Retinal pigment epithelial cell (primary cell): ENCODE data around the gene BAHD1.
"Not testable (repeated sequence)": the region's sequence is repeated elsewhere in the genome, so short reads cannot be mapped to it uniquely, and the experiment has no call there.

Experiments
- DNase-seq: peaks from one replicate; pipeline ENCODE4 v3.0.0-alpha.2; 2010; ENCODE audit warnings: low read depth
- H3K4me3 ChIP-seq: 2 replicates; pipeline ENCODE4 v1.5.1; 2011; ENCODE audit warnings: mild to moderate bottlenecking, low read length, control low read depth, moderate library complexity
- TF ChIP-seq, protein P1 (sequence below): conservative IDR thresholded peaks from 2 replicates; pipeline ENCODE4 v1.5.1; 2011; ENCODE audit warnings: low read depth, low read length, control low read depth, inconsistent platforms

BAHD1 gene

DNA sequence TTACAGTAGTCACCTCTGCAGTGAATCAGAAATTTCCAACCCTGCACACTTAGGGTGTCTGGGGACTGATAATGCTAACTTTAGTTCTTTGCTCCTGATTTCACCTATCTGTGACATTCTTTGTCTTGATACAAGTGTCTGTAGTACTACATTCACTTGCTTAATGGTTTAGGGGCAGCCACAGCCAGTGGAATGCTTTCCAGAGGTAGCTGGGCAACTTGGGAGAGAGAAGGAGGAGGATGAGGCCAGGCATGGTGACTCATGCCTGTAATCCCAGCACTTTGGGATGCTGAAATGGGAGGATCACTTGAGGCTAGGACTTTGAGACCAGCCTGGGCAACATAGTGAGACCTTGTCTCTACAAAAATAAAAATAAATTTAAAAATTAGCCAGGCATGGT is 8.5 kb downstream of the BAHD1 start:
- no peak for DNase-seq

DNA sequence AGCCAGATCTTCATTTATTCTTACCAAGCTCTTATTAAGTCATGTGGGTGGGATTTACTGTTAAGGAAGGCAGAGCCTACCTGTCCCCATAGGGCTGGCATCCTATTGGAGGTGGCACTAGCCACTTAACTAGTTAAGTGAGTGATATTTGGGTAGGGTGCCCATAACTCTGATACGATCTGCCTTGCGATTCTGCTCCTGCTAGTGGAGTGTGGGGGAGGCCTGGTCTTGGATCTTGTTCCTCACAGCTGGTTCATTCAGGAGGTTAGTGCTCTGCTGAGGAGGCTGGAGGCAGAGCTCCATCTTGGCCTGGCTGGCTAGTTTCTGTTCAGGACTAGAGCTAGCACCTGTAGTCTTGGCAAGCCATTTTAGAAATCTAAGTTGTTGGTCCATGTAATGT is 9.3 kb downstream of the BAHD1 start:
- TF ChIP-seq, protein P1, sequence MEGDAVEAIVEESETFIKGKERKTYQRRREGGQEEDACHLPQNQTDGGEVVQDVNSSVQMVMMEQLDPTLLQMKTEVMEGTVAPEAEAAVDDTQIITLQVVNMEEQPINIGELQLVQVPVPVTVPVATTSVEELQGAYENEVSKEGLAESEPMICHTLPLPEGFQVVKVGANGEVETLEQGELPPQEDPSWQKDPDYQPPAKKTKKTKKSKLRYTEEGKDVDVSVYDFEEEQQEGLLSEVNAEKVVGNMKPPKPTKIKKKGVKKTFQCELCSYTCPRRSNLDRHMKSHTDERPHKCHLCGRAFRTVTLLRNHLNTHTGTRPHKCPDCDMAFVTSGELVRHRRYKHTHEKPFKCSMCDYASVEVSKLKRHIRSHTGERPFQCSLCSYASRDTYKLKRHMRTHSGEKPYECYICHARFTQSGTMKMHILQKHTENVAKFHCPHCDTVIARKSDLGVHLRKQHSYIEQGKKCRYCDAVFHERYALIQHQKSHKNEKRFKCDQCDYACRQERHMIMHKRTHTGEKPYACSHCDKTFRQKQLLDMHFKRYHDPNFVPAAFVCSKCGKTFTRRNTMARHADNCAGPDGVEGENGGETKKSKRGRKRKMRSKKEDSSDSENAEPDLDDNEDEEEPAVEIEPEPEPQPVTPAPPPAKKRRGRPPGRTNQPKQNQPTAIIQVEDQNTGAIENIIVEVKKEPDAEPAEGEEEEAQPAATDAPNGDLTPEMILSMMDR, result no peak
- H3K4me3 ChIP-seq, result no peak overlapping the region
- no peak for DNase-seq

More for the DNA sequence above, 8.5 kb downstream of the BAHD1 start:
- no peak overlapping the region for H3K4me3 ChIP-seq
- TF ChIP-seq, protein P1, result no peak

DNA sequence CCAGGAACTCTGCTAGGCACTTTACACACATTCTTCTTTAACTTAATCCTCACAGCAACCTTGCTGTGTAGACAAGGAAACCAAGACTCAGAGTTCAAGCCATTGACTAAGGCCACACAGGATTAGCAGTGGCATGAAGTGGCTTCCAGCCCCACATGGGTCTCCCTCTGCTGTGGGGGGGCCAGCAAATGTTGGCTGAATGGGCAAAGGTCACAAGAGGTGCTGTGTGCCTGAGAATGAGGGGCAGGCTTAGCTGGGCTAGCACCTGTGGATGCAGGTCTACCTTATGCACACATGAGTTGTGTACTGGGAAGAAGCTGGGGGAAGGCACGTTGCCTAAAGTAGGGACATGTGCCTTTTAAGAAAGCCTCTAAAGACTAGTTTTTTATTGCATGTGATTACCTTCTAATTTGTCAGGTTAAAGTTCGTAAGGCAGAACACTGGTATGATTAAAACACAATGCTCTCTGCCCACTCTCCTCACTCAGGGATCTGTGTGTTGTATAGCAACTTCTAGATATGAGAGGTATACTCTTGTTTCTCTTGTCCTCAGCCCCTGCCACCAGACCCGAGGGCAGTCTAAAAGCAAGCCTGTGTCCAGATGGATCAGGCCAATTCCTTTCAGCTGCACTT is 10.9 kb downstream of the BAHD1 start:
- H3K4me3 ChIP-seq, result no peak overlapping the region
- no peak for DNase-seq
- TF ChIP-seq, protein P1, result no peak

DNA sequence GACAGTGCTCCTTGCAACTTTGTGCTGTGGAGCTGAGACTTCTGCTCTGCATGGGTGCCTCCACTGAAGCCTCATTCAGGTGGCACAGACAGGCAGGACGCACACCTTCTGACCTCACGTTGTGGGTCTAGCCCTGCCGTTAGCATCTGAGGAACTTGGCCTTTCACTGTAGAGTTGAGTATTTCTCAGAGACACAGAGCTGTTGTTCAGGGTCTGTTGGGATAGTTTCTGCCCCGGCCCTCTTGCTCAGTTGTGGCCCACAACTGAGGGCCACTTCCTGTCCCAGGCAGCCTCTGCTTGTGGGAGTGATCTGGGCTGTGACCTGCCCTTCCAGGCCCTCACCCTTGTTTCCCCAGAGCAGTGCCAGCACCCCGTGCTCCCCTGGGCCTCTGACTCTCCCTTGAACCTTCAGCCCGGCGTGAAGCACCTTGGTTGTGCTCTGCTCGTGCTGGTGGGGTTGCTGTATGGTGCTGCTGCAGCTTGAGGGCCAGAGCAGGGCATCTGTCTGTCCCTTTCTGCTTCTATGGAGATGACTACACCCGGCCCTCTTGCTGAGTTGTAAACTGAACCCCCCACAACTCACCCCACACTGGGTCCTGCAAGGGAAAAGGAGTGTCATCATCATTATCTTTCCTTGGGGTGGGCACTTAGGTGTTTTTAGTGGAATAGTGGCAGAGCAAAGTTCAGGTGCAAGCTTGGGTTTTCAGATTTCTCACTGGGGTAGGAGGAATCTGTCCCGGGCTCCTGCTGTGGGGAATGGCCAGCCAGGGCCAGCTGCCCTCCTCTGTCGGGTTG is 11.7 kb downstream of the BAHD1 start:
- TF ChIP-seq, protein P1, result no peak
- DNase-seq, result no peak
- H3K4me3 ChIP-seq, result no peak overlapping the region

DNA sequence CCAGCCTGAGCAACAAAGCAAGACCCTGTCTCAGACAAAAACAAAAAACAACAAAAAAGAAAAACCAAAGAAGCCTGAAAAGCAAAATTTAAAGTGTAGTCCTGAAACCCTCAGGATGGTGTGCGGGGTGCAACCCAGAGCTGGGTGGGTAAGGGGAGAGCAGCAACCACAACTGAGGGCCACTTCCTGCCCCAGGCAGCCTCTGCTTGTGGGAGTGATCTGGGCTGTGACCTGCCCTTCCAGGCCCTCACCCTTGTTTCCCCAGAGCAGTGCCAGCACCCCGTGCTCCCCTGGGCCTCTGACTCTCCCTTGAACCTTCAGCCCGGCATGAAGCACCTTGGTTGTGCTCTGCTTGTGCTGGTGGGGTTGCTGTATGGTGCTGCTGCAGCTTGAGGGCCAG is 13.2 kb downstream of the BAHD1 start:
- not testable (repeated sequence) for DNase-seq, H3K4me3 ChIP-seq

DNA sequence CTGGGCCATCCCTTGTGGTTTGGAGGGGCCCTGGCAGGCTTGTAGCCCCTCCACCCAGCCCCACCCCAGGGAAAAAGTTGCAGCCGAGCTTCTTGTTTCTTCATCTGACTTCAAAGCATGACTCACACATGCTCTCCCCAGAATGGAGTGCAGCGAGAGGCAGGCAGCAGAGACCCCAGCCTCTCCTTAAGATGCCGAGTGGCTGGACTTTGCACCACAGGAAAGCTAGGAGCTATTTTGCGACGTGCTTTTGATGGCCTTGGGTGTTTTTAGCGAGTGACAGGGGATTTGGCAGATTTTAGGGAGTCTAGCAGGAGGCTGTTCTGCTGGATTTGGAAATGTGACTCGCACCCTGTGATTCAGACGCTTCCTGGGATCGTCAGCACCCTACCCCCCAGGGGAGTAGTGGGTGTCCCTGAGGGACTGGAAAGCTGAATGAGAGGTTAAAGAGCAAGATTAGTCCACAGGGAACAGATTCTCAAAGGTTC is 14.2 kb downstream of the BAHD1 start:
- DNase-seq, result no peak
- no peak overlapping the region for H3K4me3 ChIP-seq
- TF ChIP-seq, protein P1, result no peak

DNA sequence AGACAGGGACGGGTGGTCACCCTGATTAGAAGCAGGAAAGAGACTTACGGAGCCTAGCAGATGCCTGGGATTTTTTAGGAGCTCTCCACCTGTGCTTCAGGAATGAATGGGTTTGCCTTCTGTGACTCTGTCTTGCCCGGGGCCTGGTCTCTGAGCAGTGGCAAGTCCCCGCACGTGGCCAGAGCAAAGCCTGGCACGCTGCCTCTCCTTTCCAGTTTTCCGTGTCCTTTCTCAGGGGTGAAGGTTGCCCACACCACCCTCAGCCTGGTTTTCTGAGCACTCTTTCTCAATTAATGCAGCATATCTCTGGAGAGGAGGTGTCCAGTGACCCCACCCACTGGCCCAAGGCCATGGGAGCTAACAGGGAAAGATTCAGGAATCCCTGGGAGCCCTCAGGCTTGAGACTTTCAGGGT is 15.6 kb downstream of the BAHD1 start:
- no peak overlapping the region for H3K4me3 ChIP-seq
- TF ChIP-seq, protein P1, result no peak
- DNase-seq, result no peak
